ENCODE data around the gene KRTAP5-9.
"Not testable (repeated sequence)": the region's sequence is repeated elsewhere in the genome, so short reads cannot be mapped to it uniquely, and the experiment has no call there.

Gene KRTAP5-9

GRCh38 chr11:71534711-71535608 is 13.3 kb upstream of the KRTAP5-9 start:
- DNase-seq, result not testable (repeated sequence)

- DNase-seq, result no peak
These were observed 12.4 kb upstream of the KRTAP5-9 start for GRCh38 chr11:71535825-71536224.

- no peak for DNase-seq
These were observed 10.7 kb upstream of the KRTAP5-9 start for GRCh38 chr11:71537537-71537936.

- not testable (repeated sequence) for DNase-seq
These were observed 10.1 kb upstream of the KRTAP5-9 start, which contains the start of gene KRTAP5-8 for GRCh38 chr11:71537977-71538665. Gene KRTAP5-8, plus strand, starts transcription at chr11:71538025. Its CDS starts 31 bp downstream, at chr11:71538056.

- no peak for DNase-seq
These were observed 9.6 kb upstream of the KRTAP5-9 start for GRCh38 chr11:71538666-71538990.

GRCh38 chr11:71539017-71539416 is 9.2 kb upstream of the KRTAP5-9 start:
- no peak for DNase-seq

GRCh38 chr11:71539971-71540370 is 8.2 kb upstream of the KRTAP5-9 start:
- not testable (repeated sequence) for DNase-seq

- DNase-seq, result not testable (repeated sequence)
These were observed 7.5 kb upstream of the KRTAP5-9 start for GRCh38 chr11:71540521-71541304.

GRCh38 chr11:71542382-71542781 is 5.8 kb upstream of the KRTAP5-9 start:
- no peak for DNase-seq

GRCh38 chr11:71542879-71543777 is 5.1 kb upstream of the KRTAP5-9 start:
- DNase-seq, result no peak

- DNase-seq, result no peak
These were observed 4.4 kb upstream of the KRTAP5-9 start for GRCh38 chr11:71543866-71544265.

- no peak for DNase-seq
These were observed 3.5 kb upstream of the KRTAP5-9 start for GRCh38 chr11:71544525-71545214.

GRCh38 chr11:71545405-71545966 is 2.7 kb upstream of the KRTAP5-9 start:
- no peak for DNase-seq

- DNase-seq, result no peak
These were observed 514 bp downstream of the KRTAP5-9 start for GRCh38 chr11:71548716-71549151.

- DNase-seq, result no peak
These were observed 3.5 kb downstream of the KRTAP5-9 start for GRCh38 chr11:71551711-71552110.

GRCh38 chr11:71554996-71555395 is 6.8 kb downstream of the KRTAP5-9 start:
- no peak for DNase-seq

GRCh38 chr11:71555508-71555907 is 7.3 kb downstream of the KRTAP5-9 start:
- no peak for DNase-seq

GRCh38 chr11:71556018-71556417 is 7.8 kb downstream of the KRTAP5-9 start:
- DNase-seq, result no peak

- no peak for DNase-seq
These were observed 9.0 kb downstream of the KRTAP5-9 start for GRCh38 chr11:71557257-71557656.

- no peak for DNase-seq
These were observed 10.8 kb downstream of the KRTAP5-9 start for GRCh38 chr11:71558996-71559395.

GRCh38 chr11:71562120-71562519 is 13.9 kb downstream of the KRTAP5-9 start:
- DNase-seq, result no peak
